WERI-Rb-1 (cell line): ENCODE data around the gene PNMA6E.

Experiments
- DNase-seq: peaks from one replicate; pipeline ENCODE4 v3.0.0-alpha.2; 2020
- H3K27ac ChIP-seq: fragments of 250-450 bp; sonication (Bioruptor Pico); 2 replicates; pipeline ENCODE4 v1.5.1; 2020; ENCODE audit warnings: mild to moderate bottlenecking, moderate library complexity
- H3K27me3 ChIP-seq: fragments of 250-450 bp; sonication (Bioruptor Pico); 2 replicates; pipeline ENCODE4 v1.5.1; 2021; ENCODE audit warnings: mild to moderate bottlenecking, low read depth, moderate library complexity; ENCODE audit not compliant: insufficient read depth, severe bottlenecking
- H3K36me3 ChIP-seq: fragments of 250-450 bp; sonication (Bioruptor Pico); 2 replicates; pipeline ENCODE4 v1.5.1; 2020; ENCODE audit warnings: mild to moderate bottlenecking, moderate library complexity
- H3K4me3 ChIP-seq: 2 replicates; pipeline ENCODE4 v1.5.1; 2011; ENCODE audit warnings: low read depth, mild to moderate bottlenecking, control low read depth, low read length
- H3K9me3 ChIP-seq: fragments of 250-450 bp; sonication (Bioruptor Pico); 2 replicates; pipeline ENCODE4 v1.5.1; 2021; ENCODE audit warnings: mild to moderate bottlenecking, moderate library complexity; ENCODE audit not compliant: severe bottlenecking
- CTCF ChIP-seq: IDR thresholded peaks from 2 replicates; pipeline ENCODE4 v1.5.1; 2011; ENCODE audit warnings: low read depth, mild to moderate bottlenecking, control low read depth, inconsistent platforms, low read length

The PNMA6E gene

GRCh38 chrX:153371256-153371655 lies 29.9 kb downstream of the PNMA6E start:
- H3K27me3 ChIP-seq, result peaks cover 32% of the 10 kb centered on the region
- DNase-seq, result no peak

GRCh38 chrX:153370293-153371055 lies 30.7 kb downstream of the PNMA6E start:
- Histone ChIP-seq H3K9me3 (no peaks in the 10 kb centered on the region), H3K27me3 (peaks cover 37% of the 10 kb centered on the region), H3K27ac (no peak overlapping the region), H3K36me3 (no peaks in the 10 kb centered on the region), H3K4me3 (no peak overlapping the region)
- TF ChIP-seq CTCF, result no peak
- DNase-seq, result no peak

More at GRCh38 chrX:153371256-153371655, 29.9 kb downstream of the PNMA6E start:
- no peak for TF ChIP-seq CTCF
- no peaks in the 10 kb centered on the region for H3K9me3 ChIP-seq
- H3K4me3 ChIP-seq, result no peak overlapping the region
- H3K27ac ChIP-seq, result no peak overlapping the region
- H3K36me3 ChIP-seq, result no peaks in the 10 kb centered on the region

GRCh38 chrX:153366878-153367538 lies 34.1 kb downstream of the PNMA6E start:
- Histone ChIP-seq H3K4me3 (no peak overlapping the region), H3K27me3 (peaks cover 45% of the 10 kb centered on the region), H3K36me3 (no peaks in the 10 kb centered on the region), H3K9me3 (no peaks in the 10 kb centered on the region), H3K27ac (no peak overlapping the region)
- TF ChIP-seq CTCF, result no peak
- no peak for DNase-seq

GRCh38 chrX:153366119-153366518 lies 35.0 kb downstream of the PNMA6E start:
- DNase-seq, result no peak
- H3K27me3 ChIP-seq, result peaks cover 42% of the 10 kb centered on the region
- H3K9me3 ChIP-seq, result no peaks in the 10 kb centered on the region
- no peak overlapping the region for H3K27ac ChIP-seq
- H3K36me3 ChIP-seq, result no peaks in the 10 kb centered on the region
- TF ChIP-seq CTCF, result no peak
- no peak overlapping the region for H3K4me3 ChIP-seq

- no peak overlapping the region for H3K4me3 ChIP-seq
- no peaks in the 10 kb centered on the region for H3K9me3 ChIP-seq
- no peak overlapping the region for H3K27ac ChIP-seq
Observed at GRCh38 chrX:153365670-153366069, 35.5 kb downstream of the PNMA6E start.

More at GRCh38 chrX:153365670-153366069, 35.5 kb downstream of the PNMA6E start:
- DNase-seq, result no peak
- peaks cover 39% of the 10 kb centered on the region for H3K27me3 ChIP-seq
- no peaks in the 10 kb centered on the region for H3K36me3 ChIP-seq
- TF ChIP-seq CTCF, result no peak
